H9 (cell line): Measurements from ENCODE around the gene MFSD12. TPM values are rescaled to one million over a fixed set of nuclear protein-coding genes. Genes with fewer than 3 reads are reported as not detected.

ENCODE experiments used
- DNase-seq: peaks from one replicate; pipeline ENCODE4 v3.0.0-alpha.2; 2017
- H2AFZ ChIP-seq: one replicate; pipeline ENCODE4 v1.6.1; 2013; ENCODE audit warnings: mild to moderate bottlenecking, low read length, control low read depth, moderate library complexity
- H2AK5ac ChIP-seq: 2 replicates; pipeline ENCODE4 v1.6.1; 2013; ENCODE audit warnings: low read length, control low read depth, mixed read lengths; ENCODE audit not compliant: insufficient read length
- H2BK120ac ChIP-seq: one replicate; pipeline ENCODE4 v1.6.1; 2013; ENCODE audit warnings: low read depth, mild to moderate bottlenecking, low read length, control low read depth, inconsistent platforms; ENCODE audit not compliant: poor library complexity, severe bottlenecking
- H2BK12ac ChIP-seq: 2 replicates; pipeline ENCODE4 v1.6.1; 2013; ENCODE audit warnings: low read length, control low read depth, mixed read lengths, low read depth; ENCODE audit not compliant: insufficient read length
- H2BK15ac ChIP-seq: 2 replicates; pipeline ENCODE4 v1.6.1; 2013; ENCODE audit warnings: low read depth, low read length, control low read depth
- H2BK20ac ChIP-seq: one replicate; pipeline ENCODE4 v1.6.1; 2013; ENCODE audit warnings: low read depth, mild to moderate bottlenecking, low read length, control low read depth, inconsistent platforms; ENCODE audit not compliant: poor library complexity, severe bottlenecking
- H2BK5ac ChIP-seq: 2 replicates; pipeline ENCODE4 v1.6.1; 2013; ENCODE audit warnings: low read length, control low read depth, mixed read lengths; ENCODE audit not compliant: insufficient read length
- H3K14ac ChIP-seq: 2 replicates; pipeline ENCODE4 v1.6.1; 2013; ENCODE audit warnings: low read length, control low read depth; ENCODE audit not compliant: insufficient read depth
- H3K18ac ChIP-seq: 2 replicates; pipeline ENCODE4 v1.6.1; 2013; ENCODE audit warnings: low read depth, mild to moderate bottlenecking, mixed read lengths, low read length, control low read depth; ENCODE audit not compliant: insufficient read length
- H3K23ac ChIP-seq: 2 replicates; pipeline ENCODE4 v1.6.1; 2013; ENCODE audit warnings: low read length, control low read depth, mixed read lengths, low read depth; ENCODE audit not compliant: insufficient read length
- H3K23me2 ChIP-seq: 2 replicates; pipeline ENCODE4 v1.6.1; 2013; ENCODE audit warnings: low read depth, mild to moderate bottlenecking, mixed read lengths, low read length, control low read depth; ENCODE audit not compliant: insufficient read length, poor library complexity, severe bottlenecking
- H3K27ac ChIP-seq: 2 replicates; pipeline ENCODE4 v1.5.1; 2013; ENCODE audit warnings: low read length, control low read depth, mixed read lengths, low read depth; ENCODE audit not compliant: insufficient read length
- H3K27me3 ChIP-seq: 2 replicates; pipeline ENCODE4 v1.6.1; 2013; ENCODE audit warnings: low read length, control low read depth, inconsistent platforms; ENCODE audit not compliant: insufficient read depth
- H3K4ac ChIP-seq: 2 replicates; pipeline ENCODE4 v1.6.1; 2013; ENCODE audit warnings: low read depth, mild to moderate bottlenecking, control low read depth, inconsistent platforms, low read length, moderate library complexity
- H3K4me1 ChIP-seq: 2 replicates; pipeline ENCODE4 v1.6.1; 2013; ENCODE audit warnings: low read length, control low read depth, inconsistent platforms; ENCODE audit not compliant: insufficient read depth
- H3K4me2 ChIP-seq: 2 replicates; pipeline ENCODE4 v1.6.1; 2013; ENCODE audit warnings: low read length, control low read depth, mixed read lengths; ENCODE audit not compliant: insufficient read length, insufficient read depth
- H3K56ac ChIP-seq: 2 replicates; pipeline ENCODE4 v1.6.1; 2013; ENCODE audit warnings: low read depth, mild to moderate bottlenecking, mixed read lengths, low read length, control low read depth; ENCODE audit not compliant: insufficient read length
- H3K79me1 ChIP-seq: 2 replicates; pipeline ENCODE4 v1.6.1; 2013; ENCODE audit warnings: low read depth, mild to moderate bottlenecking, moderate library complexity, low read length, control low read depth, inconsistent platforms; ENCODE audit not compliant: insufficient read depth, poor library complexity, severe bottlenecking
- H3K79me2 ChIP-seq: 2 replicates; pipeline ENCODE4 v1.6.1; 2013; ENCODE audit warnings: low read length, control low read depth, inconsistent platforms; ENCODE audit not compliant: insufficient read depth
- H3K9ac ChIP-seq: 2 replicates; pipeline ENCODE4 v1.6.1; 2013; ENCODE audit warnings: low read length, control low read depth, mixed read lengths; ENCODE audit not compliant: insufficient read length; ENCODE audit errors: extremely low read depth
- H3K9me3 ChIP-seq: one replicate; pipeline ENCODE4 v1.6.1; 2013; ENCODE audit warnings: low read depth, low read length, inconsistent platforms; ENCODE audit not compliant: control insufficient read depth
- H3T11ph ChIP-seq: one replicate; pipeline ENCODE4 v1.6.1; 2013; ENCODE audit warnings: mild to moderate bottlenecking, low read length, control low read depth, inconsistent platforms
- H4K20me1 ChIP-seq: one replicate; pipeline ENCODE4 v1.6.1; 2013; ENCODE audit not compliant: control insufficient read depth, insufficient read length, insufficient read depth
- H4K5ac ChIP-seq: 2 replicates; pipeline ENCODE4 v1.6.1; 2013; ENCODE audit warnings: low read depth, mild to moderate bottlenecking, mixed read lengths, low read length, control low read depth; ENCODE audit not compliant: insufficient read length
- H4K8ac ChIP-seq: replicated peaks from 2 replicates; pipeline ENCODE4 v1.6.1; 2013; ENCODE audit warnings: low read length, control low read depth, mixed read lengths, low read depth; ENCODE audit not compliant: insufficient read length
- H4K91ac ChIP-seq: 2 replicates; pipeline ENCODE4 v1.6.1; 2013; ENCODE audit warnings: low read depth, mild to moderate bottlenecking, moderate library complexity, mixed read lengths, low read length, control low read depth; ENCODE audit not compliant: insufficient read length
- H3K27ac Mint-ChIP-seq, 3 experiments: 2 replicates in 2 of 3; 3 replicates in 1 of 3; pipeline ENCODE4 v1.8.0; 2020 to 2021; ENCODE audit warnings: mixed read lengths in 3 of 3, mild to moderate bottlenecking in 1 of 3, moderate library complexity in 1 of 3
- H3K27me3 Mint-ChIP-seq: 2 replicates; pipeline ENCODE4 v1.8.0; 2021; ENCODE audit warnings: low read depth, mild to moderate bottlenecking, moderate library complexity, mixed read lengths
- H3K36me3 Mint-ChIP-seq, 3 experiments: 2 replicates in 2 of 3; 3 replicates in 1 of 3; pipeline ENCODE4 v1.8.0; 2020 to 2021; ENCODE audit warnings: low read depth in 3 of 3, mixed read lengths in 3 of 3; ENCODE audit not compliant: insufficient read depth in 1 of 3
- H3K4me1 Mint-ChIP-seq, 2 experiments: 2 replicates each; pipeline ENCODE4 v1.8.0; 2020; ENCODE audit warnings: mixed read lengths in 2 of 2
- H3K4me3 Mint-ChIP-seq, 2 experiments: 2 replicates in 1 of 2; 3 replicates in 1 of 2; pipeline ENCODE4 v1.8.0; 2020 to 2021; ENCODE audit warnings: mild to moderate bottlenecking in 2 of 2, mixed read lengths in 2 of 2, moderate library complexity in 1 of 2
- H3K9me3 Mint-ChIP-seq, 2 experiments: 2 replicates in 1 of 2; 3 replicates in 1 of 2; pipeline ENCODE4 v1.8.0; 2020; ENCODE audit warnings: mild to moderate bottlenecking in 2 of 2, mixed read lengths in 2 of 2, moderate library complexity in 1 of 2
- WGBS: extraction: QIAGEN DNeasy Blood & Tissue Kit; methylation state at CpG from one replicate; pipeline ENCODE4 v1.1.7; 2013; ENCODE audit warnings: missing lambda C conversion rate, low lambda C conversion rate, mixed read lengths; ENCODE audit not compliant: insufficient read length; ENCODE audit errors: extremely low coverage; 5-methylcytosine and 5-hydroxymethylcytosine counted together
- total RNA-seq: library from RNA; stranded (reverse); gene quantifications from 2 replicates; pipeline ENCODE4 v1.2.1, GENCODE V29; 2021
- TF ChIP-seq, protein P1 (sequence below): fragments of 200-600 bp; sonication (generic); conservative IDR thresholded peaks from 3 replicates; pipeline ENCODE4 v1.8.0; 2021; ENCODE audit warnings: antibody characterized with exemption, mild to moderate bottlenecking

The MFSD12 gene
- total RNA-seq, 1 experiment from 2014 or later, result 58.8 TPM

DNA sequence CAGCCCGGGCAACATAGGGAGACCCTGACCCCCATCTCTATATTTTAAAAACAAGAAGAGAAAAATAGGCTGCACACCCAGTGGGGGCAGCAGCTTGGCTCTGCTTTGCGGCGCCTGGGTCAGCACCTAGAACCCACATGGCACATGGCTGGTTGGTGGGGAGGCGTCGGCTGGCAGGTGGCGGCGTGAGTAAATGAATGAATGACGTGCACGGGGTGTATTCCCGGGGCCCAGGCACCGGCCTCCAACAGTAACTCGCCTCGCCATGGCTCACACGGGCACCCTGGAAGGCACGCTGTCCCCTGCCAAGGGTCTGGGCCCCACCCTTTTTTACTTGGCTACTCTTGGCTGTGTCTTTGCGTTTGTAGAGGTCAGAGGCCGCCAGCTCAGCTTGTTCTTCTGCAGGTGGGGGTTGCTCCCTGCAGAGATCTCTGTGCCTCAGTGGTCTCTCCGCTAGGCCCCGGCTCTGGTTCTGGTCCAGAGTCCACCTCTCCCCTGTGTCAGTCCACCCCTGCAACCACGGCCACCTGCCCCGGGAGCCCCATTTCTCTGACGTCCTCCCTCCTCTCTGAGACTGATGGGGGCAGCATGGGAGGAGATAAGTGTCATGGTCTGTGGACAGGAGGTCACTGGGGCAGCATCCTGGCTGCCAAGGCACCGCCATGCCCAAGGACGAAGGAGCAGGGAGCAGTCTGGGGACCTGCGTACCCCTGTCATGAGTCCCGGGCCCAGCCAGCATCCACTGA is 45.7 kb downstream of the MFSD12 start:
- Histone ChIP-seq H4K20me1 (no peaks in the 10 kb centered on the region), H3K79me2 (peaks cover 3% of the 10 kb centered on the region; the same call in 1 of the 2 replicates), H3K23me2 (peaks cover 12% of the 10 kb centered on the region), H3K23ac (no peak overlapping the region), H2BK12ac (no peak overlapping the region), H3K27me3 (no peaks in the 10 kb centered on the region), H4K5ac (no peak overlapping the region), H3K18ac (no peak overlapping the region), H2AK5ac (no peak overlapping the region), H4K8ac (no peak overlapping the region), H3K9ac (no peak overlapping the region), H2AFZ (no peak overlapping the region), H3K14ac (no peak overlapping the region), H3K4me1 (no peaks in the 10 kb centered on the region), H3K4me2 (no peak overlapping the region), H3K4ac (no peak overlapping the region), H2BK20ac (no peak overlapping the region), H4K91ac (no peak overlapping the region), H2BK15ac (no peak overlapping the region), H2BK5ac (no peak overlapping the region), H3K79me1 (no peaks in the 10 kb centered on the region), H3T11ph (no peak overlapping the region), H3K9me3 (no peaks in the 10 kb centered on the region), H2BK120ac (no peak overlapping the region), H3K56ac (no peak overlapping the region), H3K27ac (no peak overlapping the region)
- Mint-ChIP-seq H3K27ac (no peak overlapping the region), H3K4me3 (no peak overlapping the region; a peak in 1 of 5 replicates), H3K9me3 (no peaks in the 10 kb centered on the region; a peak in 1 of 5 replicates), H3K36me3 (peaks cover 10 to 34% (median 19%) of the 10 kb centered on the region in 3 experiments; a peak in 6 of 7 replicates), H3K4me1 (peaks cover 18 to 41% of the 10 kb centered on the region in 2 experiments), H3K27me3 (no peaks in the 10 kb centered on the region; the same call in 1 of the 2 replicates)
- DNase-seq, result no peak
- TF ChIP-seq, protein P1, sequence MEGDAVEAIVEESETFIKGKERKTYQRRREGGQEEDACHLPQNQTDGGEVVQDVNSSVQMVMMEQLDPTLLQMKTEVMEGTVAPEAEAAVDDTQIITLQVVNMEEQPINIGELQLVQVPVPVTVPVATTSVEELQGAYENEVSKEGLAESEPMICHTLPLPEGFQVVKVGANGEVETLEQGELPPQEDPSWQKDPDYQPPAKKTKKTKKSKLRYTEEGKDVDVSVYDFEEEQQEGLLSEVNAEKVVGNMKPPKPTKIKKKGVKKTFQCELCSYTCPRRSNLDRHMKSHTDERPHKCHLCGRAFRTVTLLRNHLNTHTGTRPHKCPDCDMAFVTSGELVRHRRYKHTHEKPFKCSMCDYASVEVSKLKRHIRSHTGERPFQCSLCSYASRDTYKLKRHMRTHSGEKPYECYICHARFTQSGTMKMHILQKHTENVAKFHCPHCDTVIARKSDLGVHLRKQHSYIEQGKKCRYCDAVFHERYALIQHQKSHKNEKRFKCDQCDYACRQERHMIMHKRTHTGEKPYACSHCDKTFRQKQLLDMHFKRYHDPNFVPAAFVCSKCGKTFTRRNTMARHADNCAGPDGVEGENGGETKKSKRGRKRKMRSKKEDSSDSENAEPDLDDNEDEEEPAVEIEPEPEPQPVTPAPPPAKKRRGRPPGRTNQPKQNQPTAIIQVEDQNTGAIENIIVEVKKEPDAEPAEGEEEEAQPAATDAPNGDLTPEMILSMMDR, result no peak
- no CpG with 5 or more reads among the region's 26 CpGs for WGBS
